ENCODE measurements around the gene MAPK14.

- TF ChIP-seq, protein P1, sequence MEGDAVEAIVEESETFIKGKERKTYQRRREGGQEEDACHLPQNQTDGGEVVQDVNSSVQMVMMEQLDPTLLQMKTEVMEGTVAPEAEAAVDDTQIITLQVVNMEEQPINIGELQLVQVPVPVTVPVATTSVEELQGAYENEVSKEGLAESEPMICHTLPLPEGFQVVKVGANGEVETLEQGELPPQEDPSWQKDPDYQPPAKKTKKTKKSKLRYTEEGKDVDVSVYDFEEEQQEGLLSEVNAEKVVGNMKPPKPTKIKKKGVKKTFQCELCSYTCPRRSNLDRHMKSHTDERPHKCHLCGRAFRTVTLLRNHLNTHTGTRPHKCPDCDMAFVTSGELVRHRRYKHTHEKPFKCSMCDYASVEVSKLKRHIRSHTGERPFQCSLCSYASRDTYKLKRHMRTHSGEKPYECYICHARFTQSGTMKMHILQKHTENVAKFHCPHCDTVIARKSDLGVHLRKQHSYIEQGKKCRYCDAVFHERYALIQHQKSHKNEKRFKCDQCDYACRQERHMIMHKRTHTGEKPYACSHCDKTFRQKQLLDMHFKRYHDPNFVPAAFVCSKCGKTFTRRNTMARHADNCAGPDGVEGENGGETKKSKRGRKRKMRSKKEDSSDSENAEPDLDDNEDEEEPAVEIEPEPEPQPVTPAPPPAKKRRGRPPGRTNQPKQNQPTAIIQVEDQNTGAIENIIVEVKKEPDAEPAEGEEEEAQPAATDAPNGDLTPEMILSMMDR (IDR thresholded peaks at IDR 0.05), result no peak
- no peak for TF ChIP-seq POLR2A (IDR thresholded peaks at IDR 0.05)
These were observed 10.7 kb downstream of the MAPK14 start for GRCh38 chr6:36038120-36038876.
